LNCAP (cell line): ENCODE data around the gene POFUT1.

ENCODE experiments used
- CTCF ChIP-seq: fragments of 450-650 bp; IDR thresholded peaks from 2 replicates; pipeline ENCODE4 v1.5.1; 2017; ENCODE audit warnings: mild to moderate bottlenecking

POFUT1 gene

DNA sequence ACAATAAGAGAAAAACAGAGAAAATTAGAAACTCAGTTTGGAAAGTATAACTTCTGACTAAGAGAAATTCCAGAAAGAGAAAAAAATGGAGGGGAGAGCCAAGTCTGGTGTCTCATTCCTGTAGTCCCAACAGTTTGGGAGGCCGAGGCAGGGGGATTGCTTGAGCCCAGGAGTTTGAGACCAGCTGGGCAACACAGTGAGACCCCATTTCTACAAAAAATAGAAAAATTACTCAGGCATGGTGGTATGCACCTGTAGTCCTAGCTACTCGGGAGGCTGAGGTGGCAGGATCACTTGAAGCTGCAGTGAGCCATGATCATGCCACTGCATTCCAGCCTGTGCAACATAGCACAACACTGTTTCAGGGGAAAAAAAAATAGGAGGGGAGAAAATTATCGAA, 66.7 kb downstream of the POFUT1 start:
- TF ChIP-seq CTCF = no peak

DNA sequence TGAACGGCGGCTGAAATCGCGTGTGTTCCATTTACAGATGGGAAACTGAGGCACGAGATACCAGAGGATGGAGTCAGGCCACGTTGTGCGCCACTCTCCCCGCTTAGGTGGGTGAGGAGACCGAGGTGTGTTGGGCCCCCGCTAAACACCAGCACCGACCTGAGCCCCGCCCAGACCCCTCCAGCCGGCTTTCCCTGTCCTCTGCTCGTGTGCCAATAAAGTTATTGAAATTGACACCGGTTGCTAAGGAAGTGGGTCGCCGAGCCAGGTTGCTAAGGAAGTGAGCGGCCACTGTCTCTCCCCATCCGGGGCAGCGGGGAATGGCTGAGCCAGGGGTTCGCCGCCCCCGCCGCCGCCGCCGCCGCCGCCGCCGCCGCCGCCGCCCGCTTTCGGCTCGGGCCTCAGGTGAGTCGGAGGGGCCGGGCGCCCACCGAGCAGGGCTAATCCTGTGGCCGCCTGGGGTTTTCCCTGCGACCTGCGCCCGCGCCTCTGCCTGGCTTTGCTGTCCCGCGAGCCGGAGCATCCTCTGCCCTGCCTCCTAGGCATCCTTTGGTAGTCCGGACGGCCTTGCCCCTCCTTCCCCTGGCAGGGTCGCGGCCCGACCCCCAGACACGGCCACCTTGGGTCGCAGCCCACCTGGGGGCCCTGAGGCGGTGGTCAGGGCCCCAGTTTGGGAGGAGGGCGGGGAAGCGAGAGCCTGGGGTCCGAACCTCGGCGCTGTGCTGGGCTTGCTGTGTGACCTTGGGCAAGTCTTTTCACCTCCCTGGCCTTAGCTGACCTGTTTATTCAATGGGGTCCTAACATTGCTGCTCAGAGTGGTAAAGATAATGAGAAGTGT, 69.9 kb downstream of the POFUT1 start, which contains the start of gene KIF3B:
Gene KIF3B, plus strand, starts transcription at position 291 of the 838 bp plus-strand sequence. CDS start 32,127 bp downstream, outside the sequence.
- no peak for TF ChIP-seq CTCF

- no peak for TF ChIP-seq CTCF
Observed at GRCh38 chr20:32278199-32278643, 70.5 kb downstream of the POFUT1 start.

- TF ChIP-seq CTCF = no peak
Observed at GRCh38 chr20:32281711-32282110, 74.0 kb downstream of the POFUT1 start.

DNA sequence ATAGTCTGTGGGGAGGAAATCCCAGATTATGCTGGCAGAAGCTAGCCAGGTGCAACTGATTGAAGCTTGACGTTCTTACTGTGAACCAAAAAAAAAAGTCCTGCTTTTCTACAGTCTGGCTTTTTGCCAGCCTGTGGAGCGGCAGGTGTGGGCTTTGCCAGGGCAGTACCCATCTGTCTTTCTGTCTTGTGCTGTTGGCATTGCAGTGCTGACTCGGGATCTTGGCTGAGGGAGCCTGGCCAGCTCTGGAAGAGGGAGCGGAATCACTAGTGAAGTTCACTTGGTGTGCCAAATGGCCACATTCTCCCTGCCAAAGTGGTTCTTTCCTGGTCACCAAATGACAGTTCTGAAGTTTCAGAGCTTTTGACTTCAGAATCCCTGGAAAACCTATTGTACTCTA, 74.8 kb downstream of the POFUT1 start:
- no peak for TF ChIP-seq CTCF

DNA sequence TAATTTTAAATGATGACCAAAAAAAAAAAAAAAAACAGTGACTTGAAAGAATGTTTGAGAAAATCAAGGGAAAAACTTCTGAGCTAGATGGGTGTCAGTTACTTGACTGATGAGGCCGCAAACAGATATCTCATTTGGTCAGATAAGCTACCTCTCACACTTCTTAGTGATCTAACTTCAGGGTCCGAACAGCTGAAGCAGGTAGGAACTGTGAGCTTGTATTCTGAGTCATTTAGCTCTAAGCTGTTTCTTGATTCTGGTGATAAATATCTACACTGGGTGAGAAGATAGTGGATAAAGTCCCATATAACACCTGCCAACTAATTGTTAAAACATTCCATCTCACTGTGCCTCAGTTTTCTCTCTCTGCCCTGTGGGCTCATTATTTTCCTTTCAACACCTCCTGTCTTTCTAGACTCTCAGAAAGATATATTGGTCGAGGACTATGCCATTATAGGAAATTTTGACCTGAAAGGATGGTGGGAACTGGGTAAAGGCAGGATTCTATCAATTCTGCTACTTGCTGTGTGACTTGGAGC, 77.5 kb downstream of the POFUT1 start:
- TF ChIP-seq CTCF = no peak

GRCh38 chr20:32285621-32286371, 78.1 kb downstream of the POFUT1 start:
- no peak for TF ChIP-seq CTCF
